Dermis microvascular lymphatic vessel endothelial cell (primary cell): ENCODE data around the gene KYNU. TPM values are rescaled to one million over a fixed set of nuclear protein-coding genes. Genes with fewer than 3 reads are reported as not detected.
A peak's percentile ranks its signal among the peaks of the same experiment; 100 is the strongest.
"Not testable (repeated sequence)": the region's sequence is repeated elsewhere in the genome, so short reads cannot be mapped to it uniquely, and the experiment has no call there.

ENCODE experiments used
- DNase-seq, 2 donors: peaks; one replicate each; pipeline versions ENCODE4 v3.0.0 to v3.0.0-alpha.2; 2010; ENCODE audit warnings: low read depth in 2 of 2
- total RNA-seq: library from RNA; depleted of rRNA; stranded (reverse); fragments of >200 nt; gene quantifications from 2 replicates; pipeline ENCODE4 v1.2.1, GENCODE V29; 2014

KYNU gene
- 0.26 TPM in 1 of 2 replicates, not detected in the other for total RNA-seq

DNA sequence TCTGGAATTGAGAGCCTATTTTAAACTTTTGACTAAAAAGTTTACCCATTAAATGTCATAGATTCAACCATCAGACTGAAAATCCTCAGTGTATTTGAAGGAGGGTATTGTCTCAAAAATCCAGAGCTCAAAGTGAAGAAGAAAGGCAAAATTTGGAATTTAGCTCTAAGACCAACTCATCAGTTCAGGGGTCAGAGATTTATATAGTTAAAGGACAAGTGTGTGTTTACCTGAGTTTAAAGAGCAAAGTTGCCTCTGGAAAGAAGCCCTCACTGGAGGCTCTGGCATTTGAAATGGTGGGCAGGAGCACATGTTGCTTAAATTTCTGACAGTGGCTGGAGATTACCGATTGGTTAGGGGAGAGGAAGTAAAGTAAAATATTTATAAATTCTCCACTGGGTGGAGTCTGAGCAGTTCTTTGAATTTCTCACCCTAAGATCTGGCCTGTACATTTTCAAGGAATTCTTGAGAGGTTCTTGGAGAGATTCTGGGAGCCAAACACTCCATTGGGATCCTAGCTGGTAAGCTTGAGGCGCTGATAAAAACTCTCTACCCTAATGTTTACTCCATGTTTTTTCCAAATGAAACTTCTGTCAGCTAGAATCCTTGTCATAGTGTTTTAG lies at the start of gene KYNU:
Gene KYNU (plus strand): TSS at position 449 of the 623 bp plus-strand sequence. CDS start 7,704 bp downstream, outside the sequence.
- no peak for DNase-seq

DNA sequence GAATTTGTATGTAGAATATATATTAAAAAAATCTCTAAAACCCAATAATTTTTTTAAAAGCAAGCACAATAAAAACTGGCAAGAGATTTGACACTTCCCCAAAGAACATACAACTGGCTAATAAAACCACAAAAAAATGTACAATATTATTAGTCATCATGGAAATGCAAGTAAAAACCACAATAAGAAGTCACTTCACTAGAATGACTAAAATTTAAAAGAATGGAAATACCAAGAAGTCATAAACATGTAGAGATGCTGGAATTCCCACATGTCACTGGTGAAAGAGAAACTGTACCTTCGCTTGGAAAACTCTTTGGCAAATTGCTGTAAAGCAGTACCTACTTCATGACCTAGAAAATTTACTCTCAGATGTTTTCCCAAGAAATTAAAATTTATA lies 43.4 kb upstream of the KYNU start:
- peak in 1 of 2 donors; percentile 20 for DNase-seq

- DNase-seq: no peak
These were observed 37.0 kb upstream of the KYNU start for GRCh38 chr2:142840436-142840835.

DNA sequence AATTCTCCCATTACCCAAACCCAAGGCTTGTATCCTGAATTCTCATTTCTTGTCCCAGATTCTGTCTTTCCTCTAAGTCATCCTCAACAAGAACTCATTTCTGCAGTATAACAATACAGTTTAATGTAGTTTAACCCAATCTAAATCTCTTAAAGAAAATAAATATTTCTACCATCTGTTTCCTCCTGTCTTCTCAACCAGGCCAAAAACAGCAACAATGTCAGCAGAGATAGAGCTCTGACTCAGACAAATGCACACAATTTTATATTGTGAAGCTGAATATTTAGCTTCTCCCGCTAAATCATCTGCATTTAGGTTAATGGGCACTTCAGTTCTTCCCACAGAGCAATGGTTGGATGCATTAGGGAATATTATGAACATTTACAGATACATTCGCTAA lies 35.7 kb upstream of the KYNU start:
- DNase-seq: peak in 1 of 2 donors; percentile 81

DNA sequence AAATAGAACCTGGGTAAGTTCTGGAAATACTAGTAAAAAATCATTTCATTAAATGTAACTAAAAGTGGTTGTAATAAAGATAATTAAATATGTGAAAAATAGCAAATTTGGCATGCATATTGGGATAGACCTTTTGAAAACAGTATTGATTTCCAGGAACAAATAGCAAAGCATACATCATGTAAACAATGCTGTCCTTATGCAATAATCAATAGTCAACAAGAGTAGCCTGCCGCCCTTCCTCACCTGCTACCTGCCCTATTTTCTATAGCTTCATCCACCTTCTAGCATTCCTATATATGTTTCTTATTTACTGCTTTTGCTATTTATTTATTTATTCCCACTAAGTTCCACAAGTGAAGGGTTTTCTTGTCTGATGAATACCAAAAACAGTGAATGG lies 35.1 kb upstream of the KYNU start:
- no peak for DNase-seq

GRCh38 chr2:142843731-142844130 lies 33.7 kb upstream of the KYNU start:
- DNase-seq: peak; percentile 1 to 83

DNA sequence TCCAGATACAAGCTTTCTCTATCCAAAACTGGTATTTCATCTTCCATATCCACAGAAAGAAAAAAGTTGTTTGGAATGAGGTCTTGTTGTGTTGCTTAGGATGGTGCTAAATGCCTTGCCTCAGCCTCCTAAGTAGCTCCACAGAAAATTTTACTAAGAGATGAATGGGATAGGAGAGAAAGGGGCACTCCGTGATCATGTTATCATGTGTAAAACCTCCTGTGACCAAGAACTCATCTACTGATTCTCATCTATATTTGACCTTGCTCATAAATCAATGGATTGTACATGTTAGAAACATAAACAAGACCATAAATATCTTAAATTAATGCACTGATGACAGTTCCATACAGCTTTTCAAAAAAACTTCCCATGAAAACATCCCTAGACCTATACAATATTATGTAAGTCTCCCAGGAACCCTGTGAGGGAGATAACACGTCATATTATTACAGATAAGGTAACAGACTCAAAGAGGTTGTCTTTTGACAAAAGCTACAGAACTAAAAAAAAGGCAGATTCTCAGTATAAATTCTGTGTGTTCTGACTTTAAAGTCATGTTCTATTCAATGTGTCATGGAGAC lies 29.3 kb upstream of the KYNU start:
- DNase-seq: no peak

GRCh38 chr2:142849820-142850219 lies 27.6 kb upstream of the KYNU start:
- peak in 1 of 2 donors; percentile 26 for DNase-seq

- no peak for DNase-seq
These were observed 23.6 kb upstream of the KYNU start for GRCh38 chr2:142853912-142854311.

GRCh38 chr2:142857256-142858164 lies 20.0 kb upstream of the KYNU start:
- DNase-seq: no peak

DNA sequence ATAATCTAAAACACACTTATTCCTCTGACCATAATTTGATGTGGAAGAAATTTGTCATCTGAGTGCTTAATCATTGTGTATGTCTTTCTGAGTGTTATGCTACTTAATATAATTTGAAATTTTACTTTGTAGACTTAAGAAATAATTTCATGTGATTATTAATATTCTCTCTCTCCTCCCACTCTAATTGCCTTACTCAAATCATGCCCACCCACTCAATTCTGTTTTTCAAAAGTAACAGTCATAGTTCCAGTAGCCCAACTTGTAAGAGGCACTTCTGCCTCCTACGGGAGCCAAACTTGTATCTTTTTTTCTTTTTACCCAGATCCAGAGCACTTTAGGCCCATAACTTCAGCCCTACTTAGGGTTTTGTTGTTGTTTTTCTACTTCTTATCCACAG lies 18.5 kb upstream of the KYNU start:
- no peak for DNase-seq

DNA sequence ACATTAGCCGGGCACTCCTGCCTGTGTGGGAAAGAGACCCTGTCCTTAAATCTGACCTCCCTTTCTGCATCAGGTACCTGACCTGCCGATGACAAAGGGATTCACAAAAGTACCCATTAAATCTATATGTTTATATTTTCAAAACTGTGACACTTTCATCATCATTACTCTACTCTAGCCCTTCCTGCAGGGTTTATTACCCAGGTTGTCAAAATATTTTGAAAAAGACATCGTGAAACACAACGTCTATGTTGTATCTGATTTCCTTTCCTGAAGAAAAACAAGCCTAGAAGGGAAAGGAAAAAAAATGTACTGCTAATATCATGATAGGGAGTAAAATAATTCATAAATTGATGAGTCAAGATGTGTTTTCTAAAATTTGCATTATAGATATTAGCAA lies 15.2 kb upstream of the KYNU start:
- DNase-seq: no peak

DNA sequence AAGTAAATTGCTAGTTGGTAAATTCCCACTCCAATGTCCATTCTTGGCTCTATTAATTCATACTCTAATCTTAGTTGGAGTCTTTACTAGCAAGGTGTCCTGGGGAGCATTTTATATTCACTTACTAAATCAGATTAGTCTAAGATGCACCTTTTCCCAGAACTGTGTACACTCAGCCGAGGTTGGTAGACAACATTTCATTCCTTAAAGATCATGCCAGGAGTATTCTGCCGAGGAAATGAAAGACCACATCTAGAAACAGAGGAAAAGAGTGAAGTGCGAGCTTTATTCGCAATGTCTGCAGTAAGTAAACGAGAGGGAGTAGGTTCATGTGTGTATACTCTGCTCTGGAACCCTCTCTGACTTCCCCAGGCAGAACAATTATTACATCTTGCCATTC lies 14.6 kb upstream of the KYNU start:
- no peak for DNase-seq

GRCh38 chr2:142863485-142863961 lies 13.9 kb upstream of the KYNU start:
- DNase-seq: peak in 1 of 2 donors; percentile 64

DNA sequence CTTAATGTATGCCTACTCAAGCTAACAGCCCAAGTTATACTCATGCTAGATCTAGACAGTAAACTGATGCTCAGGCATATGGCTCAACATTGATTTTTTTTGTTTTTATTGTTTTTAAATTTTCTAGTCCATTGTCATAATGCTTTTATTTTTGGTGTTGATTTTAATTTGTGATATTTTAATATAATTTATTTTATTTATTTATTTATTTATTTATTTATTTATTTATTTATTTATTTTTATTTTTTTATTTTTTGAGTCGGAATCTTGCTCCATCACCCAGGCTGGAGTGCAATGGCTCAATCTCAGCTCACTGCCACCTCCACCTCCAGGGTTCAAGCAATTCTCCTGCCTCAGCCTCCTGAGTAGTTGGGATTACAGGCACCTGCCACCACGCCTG lies 12.9 kb upstream of the KYNU start:
- not testable (repeated sequence) for DNase-seq

DNA sequence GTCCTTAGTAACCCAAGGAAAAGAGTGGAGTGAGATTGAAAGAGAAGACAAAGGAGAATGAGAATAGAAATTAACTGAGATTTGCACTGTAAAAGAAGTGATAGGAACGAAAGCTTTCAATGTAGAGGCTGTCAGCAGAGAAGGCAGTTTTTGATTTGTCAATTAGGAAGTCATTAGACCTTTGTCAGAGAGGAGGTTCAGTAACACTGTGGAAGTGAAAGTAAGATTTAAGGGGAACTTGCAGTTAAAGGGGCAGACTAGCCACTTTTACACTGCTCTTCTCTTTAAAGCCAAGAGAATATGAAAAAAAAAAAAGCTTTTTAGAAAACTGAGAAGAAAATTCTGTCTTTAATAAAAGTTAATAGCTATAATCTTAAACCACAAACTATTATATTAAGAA lies 11.5 kb upstream of the KYNU start:
- DNase-seq: no peak

DNA sequence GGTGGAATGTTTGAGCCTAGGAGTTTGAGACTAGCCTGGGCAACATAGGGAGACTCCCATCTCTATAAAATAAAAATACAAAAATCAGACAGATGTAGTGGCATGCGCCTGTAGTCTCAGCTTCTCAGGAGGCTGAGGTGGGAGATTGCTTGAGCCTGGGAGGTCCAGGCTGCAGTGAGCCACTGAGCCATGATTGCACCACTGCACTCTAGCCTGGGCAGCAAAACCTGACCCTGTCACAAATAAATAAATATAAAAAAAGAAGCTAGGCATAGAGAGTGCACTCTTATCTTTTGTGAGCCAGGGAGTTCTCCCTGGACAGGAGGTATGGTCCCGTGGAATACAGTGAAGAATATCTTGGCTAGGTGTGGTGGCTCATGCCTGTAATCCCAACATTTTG lies 11.0 kb upstream of the KYNU start:
- no peak for DNase-seq

DNA sequence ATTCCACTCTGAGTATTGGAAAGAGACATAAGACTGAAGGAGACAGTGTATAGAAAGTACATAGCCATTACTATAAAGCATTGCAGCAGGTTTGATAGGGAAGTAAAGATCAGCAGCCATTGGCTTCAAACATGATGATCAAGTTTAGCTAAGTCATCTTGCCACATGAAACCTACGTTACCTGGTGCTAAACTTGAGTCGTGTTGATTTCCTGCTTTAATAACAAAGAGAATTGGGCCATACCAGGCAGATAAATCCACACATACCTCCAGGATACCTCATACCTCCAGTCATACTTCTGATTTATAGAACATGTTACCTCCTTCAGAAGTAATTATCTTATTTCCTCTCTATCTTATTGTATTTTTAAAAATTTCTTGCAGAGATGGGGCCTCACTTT lies 10.3 kb upstream of the KYNU start:
- DNase-seq: no peak

DNA sequence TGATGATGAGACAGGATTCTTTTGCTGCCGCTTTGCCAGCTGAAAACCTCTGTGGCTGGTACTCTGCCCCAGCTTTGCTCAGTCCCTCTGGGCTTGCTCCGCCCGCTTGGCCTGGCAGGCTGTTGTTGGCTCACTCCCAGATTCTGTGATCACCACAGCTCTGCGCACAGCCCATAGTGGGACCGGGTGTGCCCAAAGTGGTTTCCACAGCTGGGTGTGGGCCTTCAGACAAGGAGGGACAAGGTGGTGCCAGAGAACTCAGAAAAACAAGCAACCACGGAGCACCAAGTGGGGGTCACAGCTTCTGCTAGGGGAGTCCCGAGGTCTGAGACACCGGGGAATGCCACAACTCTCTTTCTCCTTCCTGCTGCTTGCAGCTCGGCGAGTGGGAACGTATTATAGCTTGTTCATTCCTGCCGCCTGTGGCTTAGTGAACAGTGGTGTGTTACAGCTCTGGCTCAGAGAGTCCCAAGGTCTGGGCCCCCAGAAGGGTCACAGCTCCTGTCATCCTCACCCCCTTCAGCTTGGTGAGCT lies 9.2 kb upstream of the KYNU start:
- DNase-seq: peak in 1 of 2 donors; percentile 52

DNA sequence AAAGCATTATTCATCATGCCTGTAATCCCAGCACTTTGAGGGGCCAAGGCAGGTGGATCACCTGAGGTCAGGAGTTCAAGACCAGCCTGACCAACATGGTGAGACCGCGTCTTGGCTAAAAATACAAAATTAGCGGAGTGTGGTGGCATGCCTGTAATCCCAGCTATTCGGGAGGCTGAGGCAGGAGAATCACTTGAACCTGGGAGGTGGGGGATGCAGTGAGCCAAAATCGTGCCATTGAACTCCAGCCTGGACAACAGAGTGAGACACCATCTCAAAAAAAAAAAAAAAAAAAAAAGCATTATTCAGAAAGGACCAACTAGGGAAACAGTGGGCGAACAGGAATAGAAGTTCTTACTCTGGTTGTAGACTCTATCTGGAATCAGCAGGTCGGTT lies 8.4 kb upstream of the KYNU start:
- DNase-seq: not testable (repeated sequence)

DNA sequence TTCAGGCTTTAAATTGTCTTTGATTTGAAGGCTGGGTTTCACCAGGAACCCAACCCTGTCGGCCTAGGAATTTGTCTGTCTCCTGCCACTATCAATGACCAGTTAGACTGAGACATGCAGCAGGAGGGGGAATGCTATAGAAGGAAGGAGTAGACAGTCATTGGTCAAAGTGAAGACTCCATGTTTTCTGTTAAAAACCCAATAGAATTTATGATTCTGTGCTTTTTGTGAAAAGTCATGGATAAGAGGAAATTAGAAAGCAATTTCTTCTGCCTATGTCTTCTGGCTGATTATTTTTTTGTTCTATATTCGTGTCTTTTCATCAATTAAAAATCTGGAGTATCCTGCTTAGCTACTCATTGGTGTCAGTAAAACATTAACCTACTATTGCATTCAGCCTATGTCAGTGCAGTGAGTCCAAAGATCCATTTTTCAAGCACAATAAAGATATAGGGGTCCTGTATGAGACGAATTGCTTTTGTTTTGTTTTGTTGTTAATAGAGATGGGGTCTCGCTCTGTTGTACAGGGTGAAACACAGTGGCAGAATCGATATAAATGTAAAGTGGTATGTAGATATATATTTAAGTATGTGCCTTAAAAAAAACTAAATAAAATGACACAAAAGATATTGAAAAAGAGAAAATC lies 7.9 kb upstream of the KYNU start:
- DNase-seq: no peak

DNA sequence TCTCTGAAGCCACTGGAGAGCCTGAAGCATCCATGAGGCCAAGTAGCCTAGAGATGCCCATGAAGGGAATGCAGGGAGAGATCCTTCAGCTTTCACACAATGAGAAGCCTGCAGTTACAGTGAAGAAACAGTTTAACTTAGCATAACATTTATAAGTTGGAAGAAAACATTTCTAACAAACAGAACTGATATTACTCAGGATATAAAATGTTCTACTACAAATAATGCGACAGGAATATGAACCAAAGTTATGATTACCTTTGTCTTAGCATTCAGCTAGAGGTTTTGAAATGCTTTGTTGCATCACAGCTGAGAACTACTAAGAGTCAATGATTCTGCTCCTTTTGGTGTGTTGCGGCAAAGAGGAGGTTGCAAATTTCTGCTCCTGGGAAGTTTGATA lies 6.9 kb upstream of the KYNU start:
- no peak for DNase-seq
